GM12864 (cell line): ENCODE data around the gene KMO.

ENCODE experiments used
- DNase-seq: peaks from one replicate; pipeline ENCODE4 v3.0.0-alpha.2; 2011; ENCODE audit warnings: low read depth
- H3K4me3 ChIP-seq: 2 replicates; pipeline ENCODE4 v1.5.1; 2011; ENCODE audit warnings: mild to moderate bottlenecking, low read depth, low read length, control low read depth
- TF ChIP-seq, protein P1 (sequence below): IDR thresholded peaks from 2 replicates; pipeline ENCODE4 v1.5.1; 2011; ENCODE audit warnings: low read depth, mild to moderate bottlenecking, moderate library complexity, low read length, control low read depth, inconsistent platforms; ENCODE audit errors: missing control alignments

The KMO gene

DNA sequence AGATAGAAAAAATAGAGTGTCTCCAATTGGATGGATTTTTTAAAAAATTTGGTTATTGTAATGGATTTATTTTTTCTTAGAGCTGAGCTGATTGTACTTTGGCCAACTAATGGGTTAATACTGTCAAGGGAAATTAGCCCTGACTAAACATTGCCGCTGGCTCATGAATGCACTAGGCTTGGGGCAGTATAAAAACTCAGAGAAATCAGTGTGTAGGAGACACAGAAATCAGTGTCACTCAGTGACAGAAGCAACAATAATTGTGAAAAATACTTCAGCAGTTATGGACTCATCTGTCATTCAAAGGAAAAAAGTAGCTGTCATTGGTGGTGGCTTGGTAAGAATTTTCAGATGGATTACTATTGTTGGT is at the start of gene KMO:
KMO (plus strand) TSS at position 217 of the 370 bp plus-strand sequence; CDS start at position 284, 67 bp downstream.
- TF ChIP-seq, protein P1, sequence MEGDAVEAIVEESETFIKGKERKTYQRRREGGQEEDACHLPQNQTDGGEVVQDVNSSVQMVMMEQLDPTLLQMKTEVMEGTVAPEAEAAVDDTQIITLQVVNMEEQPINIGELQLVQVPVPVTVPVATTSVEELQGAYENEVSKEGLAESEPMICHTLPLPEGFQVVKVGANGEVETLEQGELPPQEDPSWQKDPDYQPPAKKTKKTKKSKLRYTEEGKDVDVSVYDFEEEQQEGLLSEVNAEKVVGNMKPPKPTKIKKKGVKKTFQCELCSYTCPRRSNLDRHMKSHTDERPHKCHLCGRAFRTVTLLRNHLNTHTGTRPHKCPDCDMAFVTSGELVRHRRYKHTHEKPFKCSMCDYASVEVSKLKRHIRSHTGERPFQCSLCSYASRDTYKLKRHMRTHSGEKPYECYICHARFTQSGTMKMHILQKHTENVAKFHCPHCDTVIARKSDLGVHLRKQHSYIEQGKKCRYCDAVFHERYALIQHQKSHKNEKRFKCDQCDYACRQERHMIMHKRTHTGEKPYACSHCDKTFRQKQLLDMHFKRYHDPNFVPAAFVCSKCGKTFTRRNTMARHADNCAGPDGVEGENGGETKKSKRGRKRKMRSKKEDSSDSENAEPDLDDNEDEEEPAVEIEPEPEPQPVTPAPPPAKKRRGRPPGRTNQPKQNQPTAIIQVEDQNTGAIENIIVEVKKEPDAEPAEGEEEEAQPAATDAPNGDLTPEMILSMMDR = no peak
- H3K4me3 ChIP-seq = peak within 1 kb of the TSS; percentile 59
- DNase-seq = no peak

GRCh38 chr1:241482761-241483250 is 49.4 kb upstream of the KMO start:
- DNase-seq = no peak
- no peak overlapping the region for H3K4me3 ChIP-seq
- TF ChIP-seq, protein P1 = no peak

- TF ChIP-seq, protein P1 = no peak
- no peak overlapping the region for H3K4me3 ChIP-seq
- DNase-seq = no peak
Measured at GRCh38 chr1:241485145-241485544, 47.0 kb upstream of the KMO start.

DNA sequence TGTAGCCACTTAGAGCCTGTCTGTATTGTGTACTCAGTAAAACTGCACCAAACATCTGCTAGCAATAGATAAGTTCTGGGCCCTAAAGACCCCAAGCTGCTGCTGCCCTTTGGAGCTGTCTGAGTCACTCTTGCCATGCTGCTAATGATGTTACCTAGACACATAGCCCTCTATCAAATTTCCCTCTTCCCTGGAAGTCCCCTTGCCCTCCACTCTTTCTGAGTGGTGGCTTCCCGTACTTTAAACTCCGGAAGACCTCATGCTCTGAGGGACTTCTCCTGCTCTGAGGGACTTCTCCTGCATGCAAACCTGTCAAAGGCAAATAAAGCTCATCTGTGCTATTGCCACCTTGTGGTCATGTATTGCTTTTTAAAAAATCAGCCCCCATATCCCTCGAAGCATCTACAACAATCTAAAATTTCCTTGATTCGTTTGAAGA is 46.6 kb upstream of the KMO start:
- TF ChIP-seq, protein P1 = peak; percentile 57
- no peak overlapping the region for H3K4me3 ChIP-seq
- peak; percentile 16 for DNase-seq

DNA sequence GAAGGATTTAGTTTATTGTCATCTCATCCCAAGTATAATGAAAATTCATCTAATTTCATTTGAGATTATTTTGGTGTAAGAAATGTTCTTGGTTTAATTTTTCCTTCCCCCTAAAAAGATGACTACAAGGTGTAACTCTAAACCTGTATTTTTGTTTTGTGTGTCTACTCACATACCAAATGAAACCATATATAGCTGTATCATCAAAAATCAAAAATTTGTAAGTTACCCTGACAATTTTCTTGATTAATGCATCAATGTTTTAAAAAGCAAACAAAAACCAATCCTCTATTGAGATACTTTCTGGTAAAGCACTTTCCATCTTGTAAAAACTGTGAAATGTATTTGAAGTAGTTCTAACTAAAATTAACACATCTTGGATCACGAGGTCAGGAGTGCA is 43.4 kb upstream of the KMO start:
- TF ChIP-seq, protein P1 = no peak
- DNase-seq = no peak
- H3K4me3 ChIP-seq = no peak overlapping the region

- TF ChIP-seq, protein P1 = no peak
- H3K4me3 ChIP-seq = no peak overlapping the region
- DNase-seq = no peak
Measured at GRCh38 chr1:241495741-241496140, 36.4 kb upstream of the KMO start.

DNA sequence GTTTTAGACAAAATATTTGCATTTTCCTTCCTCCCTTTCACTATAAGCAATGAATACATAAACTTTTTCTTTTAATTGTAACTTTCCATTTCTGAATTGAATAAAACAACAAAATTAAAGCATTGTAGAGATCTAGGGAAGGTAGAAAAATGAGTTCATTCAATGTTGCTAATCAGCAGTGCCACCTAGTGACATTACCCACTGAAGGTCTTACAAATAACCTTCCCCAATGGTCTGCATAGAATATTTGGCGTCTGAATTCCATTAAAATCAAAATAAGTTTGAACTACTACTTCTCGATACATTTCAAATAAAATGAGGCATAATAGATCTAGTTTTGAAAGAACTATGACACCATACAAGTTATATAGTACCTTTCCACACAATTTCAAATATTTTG is 32.3 kb upstream of the KMO start:
- no peak for DNase-seq
- TF ChIP-seq, protein P1 = peak; percentile 29
- no peak overlapping the region for H3K4me3 ChIP-seq
